OCI-LY7 (cell line): Measurements from ENCODE around the gene BCLAF1. TPM values are rescaled to one million over a fixed set of nuclear protein-coding genes. Genes with fewer than 3 reads are reported as not detected.

Experiments
- BruUV-seq: library from RNA; stranded (reverse); fragments of 400-500 nt; replicated peaks from 2 replicates; lab custom pipeline; 2021; lab: Mats Ljungman, UMichigan
- CTCF ChIA-PET: fragments of 300-600 bp; sonication (Branson Sonifier 250); formaldehyde crosslinking; loops from one replicate; lab custom pipeline; 2022; ENCODE audit warnings: antibody characterized with exemption; ENCODE audit not compliant: unreplicated experiment; lab: Charles Lee
- POLR2A ChIA-PET: fragments of 300-600 bp; sonication (Branson Sonifier 250); formaldehyde crosslinking; loops from one replicate; lab custom pipeline; 2022; ENCODE audit warnings: antibody characterized with exemption; lab: Charles Lee
- DNase-seq: peaks from one replicate; pipeline ENCODE4 v3.0.0-alpha.2; 2015; ENCODE audit warnings: low spot score
- H2AFZ ChIP-seq: fragments of 200-600 bp; sonication (generic), shearing (Covaris generic); 2 replicates; pipeline ENCODE4 v1.6.1; 2014; ENCODE audit warnings: mild to moderate bottlenecking, antibody characterized with exemption, low read length, moderate library complexity
- H3K27ac ChIP-seq: fragments of 200-600 bp; sonication (generic); 2 replicates; pipeline ENCODE4 v1.5.1; 2014; ENCODE audit warnings: mixed run types, low read depth, mild to moderate bottlenecking, moderate library complexity, low read length, inconsistent platforms; ENCODE audit not compliant: poor library complexity, severe bottlenecking
- H3K36me3 ChIP-seq: fragments of 200-600 bp; sonication (generic); 2 replicates; pipeline ENCODE4 v1.6.1; 2014; ENCODE audit warnings: mild to moderate bottlenecking, antibody characterized with exemption, low read length, moderate library complexity, mixed read lengths; ENCODE audit not compliant: insufficient read depth
- H3K4me1 ChIP-seq: fragments of 200-600 bp; sonication (generic); 2 replicates; pipeline ENCODE4 v1.5.1; 2014; ENCODE audit warnings: mild to moderate bottlenecking, low read length; ENCODE audit not compliant: insufficient read depth, poor library complexity, severe bottlenecking
- H3K4me2 ChIP-seq: fragments of 200-600 bp; sonication (generic); 2 replicates; pipeline ENCODE4 v1.6.1; 2014; ENCODE audit warnings: mild to moderate bottlenecking, low read length
- H3K4me3 ChIP-seq: fragments of 200-600 bp; sonication (generic); 2 replicates; pipeline ENCODE4 v1.5.1; 2014; ENCODE audit warnings: mild to moderate bottlenecking, low read depth, low read length; ENCODE audit not compliant: poor library complexity, severe bottlenecking
- H3K79me2 ChIP-seq: fragments of 200-600 bp; sonication (generic); 2 replicates; pipeline ENCODE4 v1.6.1; 2016; ENCODE audit warnings: low read depth, mild to moderate bottlenecking, low read length, moderate library complexity, mixed read lengths; ENCODE audit not compliant: insufficient read depth
- H3K9me2 ChIP-seq: fragments of 200-600 bp; sonication (generic); 2 replicates; pipeline ENCODE4 v1.6.1; 2016; ENCODE audit warnings: mild to moderate bottlenecking, low read length, mixed read lengths; ENCODE audit not compliant: insufficient read depth
- H3K9me3 ChIP-seq: fragments of 200-600 bp; sonication (generic); 2 replicates; pipeline ENCODE4 v1.6.1; 2014; ENCODE audit warnings: mild to moderate bottlenecking, mixed run types, low read length, mixed read lengths
- H4K20me1 ChIP-seq: fragments of 200-600 bp; sonication (generic); 2 replicates; pipeline ENCODE4 v1.6.1; 2014; ENCODE audit warnings: mild to moderate bottlenecking, antibody characterized with exemption, low read length, moderate library complexity, mixed read lengths; ENCODE audit not compliant: insufficient read depth
- CTCF ChIP-seq: fragments of 200-600 bp; sonication (generic); conservative IDR thresholded peaks from 2 replicates; pipeline ENCODE4 v1.5.1; 2014; ENCODE audit warnings: mild to moderate bottlenecking, antibody characterized with exemption, low read length, moderate library complexity, mixed read lengths
- EZH2phosphoT487 ChIP-seq: fragments of 200-600 bp; sonication (generic); IDR thresholded peaks from 2 replicates; pipeline ENCODE4 v1.6.1; 2018; ENCODE audit warnings: low read depth, borderline replicate concordance, mild to moderate bottlenecking, mixed run types, antibody characterized with exemption, low read length, moderate library complexity, mixed read lengths
- intact Hi-C: fragments of 100-400 bp; cut with micrococcal nuclease; formaldehyde crosslinking; loops from one replicate; pipeline ENCODE4 v1.10.0; 2022; ENCODE audit not compliant: unreplicated experiment
- total RNA-seq, 2 experiments: library from RNA; depleted of rRNA in 1 of 2; stranded (reverse); fragments of >200 nt in 1 of 2; shearing (Covaris generic) in 1 of 2; gene quantifications; 2 replicates each; pipeline ENCODE4 v1.2.3, GENCODE V29; 2014 to 2022

Gene BCLAF1
- total RNA-seq, 2 experiments from 2014 or later: 130 to 186 TPM

- H3K9me3 ChIP-seq: no peaks in the 10 kb centered on the region
- BruUV-seq: no TSS peak
- intact Hi-C loops: no loop called here
- H3K4me1 ChIP-seq: no peaks in the 10 kb centered on the region
- TF ChIP-seq EZH2phosphoT487 (no peak), CTCF (no peak)
- H2AFZ ChIP-seq: no peak overlapping the region
- no peaks in the 10 kb centered on the region for H4K20me1 ChIP-seq
- no peaks in the 10 kb centered on the region for H3K79me2 ChIP-seq
- H3K4me2 ChIP-seq: no peak overlapping the region
- no peak overlapping the region for H3K27ac ChIP-seq
- no peaks in the 10 kb centered on the region for H3K9me2 ChIP-seq
- no peaks in the 10 kb centered on the region for H3K36me3 ChIP-seq
- ChIA-PET POLR2A (interaction anchor here (1.2 kb wide), 1 partner anchor 11 kb away, joined by 3 read pairs; no protein-coding TSS in a partner anchor), CTCF (no interaction called here)
- no peak for DNase-seq
- H3K4me3 ChIP-seq: no peak overlapping the region
Measured at GRCh38 chr6:136337606-136338005, 48.0 kb upstream of the BCLAF1 start.

DNA sequence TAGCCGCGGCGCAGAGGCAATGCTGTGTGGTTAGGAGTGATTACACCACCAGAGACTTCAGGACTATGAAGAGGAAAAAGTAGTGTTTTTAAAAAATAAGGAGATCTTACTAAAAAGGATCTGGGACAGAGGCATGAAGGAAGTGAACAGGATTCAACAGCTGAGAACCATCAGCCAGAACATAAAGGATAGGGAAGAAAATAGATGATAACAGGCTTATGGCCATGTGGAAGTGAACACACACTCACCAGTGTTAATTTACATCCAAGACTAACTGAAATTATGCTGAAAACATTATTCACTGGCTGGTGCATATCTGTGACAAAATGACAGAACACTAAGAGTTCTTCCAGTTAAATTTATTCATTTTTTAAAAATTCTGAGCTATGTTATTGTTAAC lies 47.5 kb upstream of the BCLAF1 start:
- TF ChIP-seq EZH2phosphoT487: no peak
- TF ChIP-seq CTCF: no peak
- Histone ChIP-seq H3K9me2 (no peaks in the 10 kb centered on the region), H3K36me3 (no peaks in the 10 kb centered on the region), H3K9me3 (no peaks in the 10 kb centered on the region), H3K4me2 (no peak overlapping the region), H3K27ac (no peak overlapping the region), H2AFZ (no peak overlapping the region), H3K79me2 (no peaks in the 10 kb centered on the region), H3K4me3 (no peak overlapping the region), H3K4me1 (no peaks in the 10 kb centered on the region), H4K20me1 (no peaks in the 10 kb centered on the region)
- POLR2A ChIA-PET: interaction anchor here (1.2 kb wide), 1 partner anchor 10 kb away, joined by 3 read pairs; no protein-coding TSS in a partner anchor
- CTCF ChIA-PET: no interaction called here
- no peak for DNase-seq
- intact Hi-C loops: no loop called here
- BruUV-seq: no TSS peak

DNA sequence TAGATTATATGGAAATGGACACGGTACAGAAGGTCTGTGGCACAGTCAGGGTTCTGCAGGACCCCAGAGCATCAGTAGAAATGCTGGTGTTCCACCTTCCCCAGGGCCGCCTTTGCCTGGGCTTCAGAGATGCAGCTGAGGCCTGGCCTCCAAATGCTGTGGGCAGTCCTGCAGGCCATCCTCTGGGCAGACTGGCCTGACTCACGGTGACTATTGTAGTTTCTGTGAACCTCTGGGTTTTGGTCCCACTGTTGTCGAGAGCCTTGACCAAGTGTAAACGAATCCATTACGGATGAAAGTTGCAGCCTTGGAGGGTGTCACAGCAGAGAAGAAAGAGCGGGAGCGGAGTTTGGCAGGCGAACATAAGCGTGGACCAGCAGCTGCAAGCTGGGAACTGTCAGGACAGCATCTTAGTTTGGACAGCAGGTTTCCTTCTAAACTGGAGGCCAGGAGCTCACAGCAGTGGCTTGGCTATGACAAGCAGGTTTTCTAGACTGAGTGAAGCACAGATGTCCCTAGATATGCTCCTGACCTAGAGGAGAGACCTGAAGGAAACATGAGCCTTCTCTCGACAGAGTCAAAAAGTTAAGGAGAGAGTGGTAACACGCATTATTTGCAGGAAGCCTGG lies 46.2 kb upstream of the BCLAF1 start:
- Histone ChIP-seq H2AFZ (no peak overlapping the region), H3K4me3 (no peak overlapping the region), H3K79me2 (no peaks in the 10 kb centered on the region), H3K4me1 (no peaks in the 10 kb centered on the region), H3K9me3 (no peaks in the 10 kb centered on the region), H4K20me1 (no peaks in the 10 kb centered on the region), H3K27ac (no peak overlapping the region), H3K9me2 (no peaks in the 10 kb centered on the region), H3K36me3 (no peaks in the 10 kb centered on the region), H3K4me2 (no peak overlapping the region)
- ChIA-PET POLR2A (no interaction called here), CTCF (no interaction called here)
- no peak for DNase-seq
- TF ChIP-seq EZH2phosphoT487 (no peak), CTCF (no peak)
- intact Hi-C loops: no loop called here
- no TSS peak for BruUV-seq
